NT2/D1 (cell line): ENCODE results near the gene IRF8.

Source experiments
- SUZ12 ChIP-seq: IDR thresholded peaks from 2 replicates; pipeline ENCODE4 v1.6.1; 2011; ENCODE audit not compliant: insufficient read length, insufficient read depth; ENCODE audit errors: extremely low read depth
- YY1 ChIP-seq: IDR thresholded peaks from 2 replicates; pipeline ENCODE4 v1.6.1; 2011; ENCODE audit not compliant: insufficient read length, insufficient read depth
- ZNF274 ChIP-seq: IDR thresholded peaks from 2 replicates; pipeline ENCODE4 v1.6.1; 2011; ENCODE audit warnings: mild to moderate bottlenecking, low read depth, low read length

- no peak for TF ChIP-seq ZNF274
- TF ChIP-seq SUZ12: no peak
- TF ChIP-seq YY1: no peak
Measured at GRCh38 chr16:85869785-85870558, 29.0 kb upstream of the IRF8 start.
